GM12891 (cell line): ENCODE data around the gene NANOS3.

Experiments
- POLR2A ChIP-seq: IDR thresholded peaks from 2 replicates; pipeline ENCODE4 v1.6.1; 2011; ENCODE audit warnings: low read depth, low read length, control low read depth
- POLR2AphosphoS5 ChIP-seq: IDR thresholded peaks from 2 replicates; pipeline ENCODE4 v1.6.1; 2011; ENCODE audit warnings: low read depth, low read length, control low read depth

DNA sequence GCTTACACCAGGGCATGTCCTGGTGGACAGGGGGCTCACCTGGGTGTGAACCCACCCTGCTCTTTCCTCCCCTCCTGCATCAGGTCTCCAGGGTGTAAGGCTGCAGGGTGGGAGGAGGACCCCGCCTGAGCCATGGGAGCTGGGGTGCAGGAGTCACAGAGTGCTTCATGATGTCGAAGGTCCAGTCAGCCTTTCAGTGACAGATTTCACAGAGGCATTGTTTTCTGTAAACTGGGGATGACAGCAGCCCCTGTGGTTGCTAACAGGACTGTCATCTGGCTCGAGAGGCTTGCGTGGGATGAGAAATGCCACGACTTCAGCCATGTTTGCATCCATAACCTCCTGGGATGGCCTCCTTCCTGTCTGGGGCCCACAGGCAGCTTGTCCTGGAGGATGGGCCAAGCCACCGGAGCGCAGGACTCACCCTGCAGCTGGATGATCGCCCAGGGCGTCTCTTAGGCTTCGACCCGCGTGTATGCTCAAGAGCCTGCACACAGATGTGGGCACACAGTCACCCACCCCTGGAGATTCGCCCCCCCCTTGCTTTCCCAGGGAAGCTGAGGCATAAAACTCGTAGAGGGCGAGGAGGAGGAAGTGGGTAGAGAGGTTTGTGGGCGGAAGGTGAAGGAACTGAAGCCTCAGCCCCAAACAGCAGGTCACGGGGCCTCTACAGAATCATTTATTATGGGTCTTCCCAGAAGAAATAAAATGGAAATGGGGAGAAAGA lies 4.9 kb downstream of the NANOS3 start:
- TF ChIP-seq POLR2AphosphoS5 (no peak), POLR2A (no peak)
